Measurements from ENCODE around the gene IRF2.

The IRF2 gene

DNA sequence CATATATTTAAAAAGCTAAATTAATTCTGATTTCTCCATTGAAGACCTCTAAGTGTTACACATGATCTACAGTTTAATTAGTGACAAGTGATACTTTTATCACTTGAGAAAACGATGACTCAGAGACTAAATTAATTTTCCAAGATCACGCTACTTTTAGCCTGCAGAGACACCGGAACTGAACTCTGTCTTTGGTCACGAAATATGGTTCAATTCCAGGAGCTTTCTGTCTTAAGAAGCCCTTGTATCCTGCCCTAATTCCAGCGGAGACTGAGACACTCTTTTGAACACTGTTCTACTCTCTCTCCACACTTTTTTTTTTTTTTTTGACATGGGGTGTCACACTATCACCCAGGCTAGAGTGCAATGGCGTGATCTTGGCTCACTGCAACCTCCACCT lies 63.6 kb downstream of the IRF2 start:
- FAIRE-seq: no peak
- DNase-seq (ENCODE audit: insufficient read length, low spot score): no peak

DNA sequence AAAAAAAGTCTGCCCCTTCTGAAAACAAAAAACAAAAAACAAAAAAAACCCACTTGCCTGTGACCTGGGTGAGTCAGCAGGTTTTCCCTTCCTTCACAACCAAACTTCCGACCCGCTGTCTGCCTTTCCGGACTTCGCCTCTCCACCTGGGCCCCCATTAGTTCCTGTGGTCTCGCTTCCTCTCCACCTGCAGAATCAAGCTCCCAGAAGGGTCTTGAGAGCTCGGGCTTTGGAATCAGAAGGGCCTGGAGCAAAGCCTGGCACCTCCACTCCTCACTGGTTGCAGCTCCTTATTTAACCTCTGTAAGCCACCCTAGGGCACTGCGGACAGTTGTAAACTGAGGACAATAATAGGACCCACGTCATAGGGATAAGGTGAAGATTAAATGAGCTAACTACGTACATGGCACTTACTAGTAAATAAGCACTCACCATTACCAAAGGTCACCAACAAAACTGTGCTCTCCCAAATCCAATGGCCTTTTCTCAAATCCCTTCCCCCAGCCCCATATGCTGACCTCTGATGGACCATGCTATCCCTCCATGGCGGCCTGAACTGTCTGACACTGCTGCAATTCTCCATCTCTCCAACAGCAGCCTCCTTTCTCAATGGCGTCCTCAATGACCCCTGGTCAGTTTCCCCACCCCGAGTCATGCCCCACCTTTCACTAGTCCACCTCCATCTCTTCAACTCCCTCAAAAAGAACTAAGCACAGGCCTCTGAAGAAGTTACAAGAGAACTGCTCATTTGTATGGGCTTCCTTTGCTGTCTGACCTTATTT lies 64.2 kb downstream of the IRF2 start:
- DNase-seq (ENCODE audit: insufficient read length, low spot score): no peak
- FAIRE-seq: peak; percentile 88

DNA sequence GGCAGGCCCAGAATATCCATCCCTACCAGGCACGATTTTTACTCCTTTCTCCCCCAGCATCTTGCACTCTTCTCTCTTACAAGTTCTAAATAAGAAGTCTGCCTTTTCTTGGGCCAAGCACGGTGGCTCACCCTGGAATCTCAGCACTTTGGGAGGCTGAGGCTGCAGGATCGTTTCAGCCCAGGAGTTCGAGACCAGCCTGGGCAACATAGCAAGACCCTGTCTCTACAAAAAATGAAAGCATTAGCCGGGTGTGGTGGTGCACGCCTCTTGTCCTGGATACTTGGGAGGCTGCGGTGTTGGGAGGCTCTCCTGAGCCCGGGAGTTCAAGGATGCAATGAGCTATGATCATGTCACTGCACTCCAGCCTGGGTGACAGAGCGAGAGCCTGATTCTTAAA lies 64.8 kb downstream of the IRF2 start:
- FAIRE-seq (no peak), DNase-seq (ENCODE audit: insufficient read length, low spot score) (no peak)

DNA sequence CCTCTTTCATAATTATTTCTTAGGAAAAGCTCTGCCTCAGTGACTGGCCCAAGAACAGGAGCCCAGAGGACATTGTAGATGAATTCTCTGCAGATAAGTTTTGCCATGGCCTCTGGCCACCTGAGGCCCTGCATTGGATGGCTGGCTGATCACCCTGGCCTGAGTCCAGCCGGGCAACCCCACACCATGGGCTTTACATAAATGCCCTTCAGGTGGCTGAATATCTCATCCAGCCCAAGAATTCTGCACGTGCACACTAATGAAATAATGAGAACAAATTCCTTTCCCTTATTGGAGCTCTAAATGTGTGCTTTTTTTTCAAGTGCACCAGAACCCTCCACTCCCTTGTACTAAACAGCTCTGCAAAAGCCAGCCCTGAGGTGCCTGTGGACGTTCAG lies 65.7 kb downstream of the IRF2 start:
- FAIRE-seq: peak; percentile 68
- no peak for DNase-seq (ENCODE audit: insufficient read length, low spot score)

DNA sequence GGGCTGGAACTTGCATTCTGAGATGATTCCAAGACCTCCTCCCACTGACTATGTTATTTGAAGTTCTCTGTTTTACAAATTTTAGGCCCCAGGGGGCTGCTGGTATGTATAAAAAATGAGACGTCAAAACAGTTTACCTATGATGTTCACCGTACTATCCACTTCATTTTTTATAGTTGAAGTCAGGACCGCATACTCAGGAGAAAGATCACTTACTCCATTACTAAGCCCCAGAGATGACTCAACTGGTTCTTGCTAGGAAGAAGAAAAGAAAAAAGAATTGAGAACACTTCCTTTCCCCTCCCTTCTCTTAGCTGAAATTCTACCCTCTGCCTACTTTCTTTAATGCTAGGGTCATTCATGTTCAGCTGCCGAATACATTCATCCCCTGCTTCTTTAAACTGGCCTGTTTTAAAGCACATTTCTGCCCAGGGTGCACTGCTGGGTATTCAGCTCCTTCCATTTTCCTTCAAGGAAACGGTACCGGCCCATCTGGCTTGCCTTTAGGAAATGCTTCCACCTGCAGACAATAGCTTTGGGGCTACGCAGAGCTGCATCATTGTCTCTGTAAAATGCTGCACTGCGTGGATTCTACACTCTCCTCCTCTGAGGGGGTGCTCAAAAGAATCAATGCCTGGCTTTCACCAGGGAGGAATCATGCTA lies 66.2 kb downstream of the IRF2 start:
- DNase-seq (ENCODE audit: insufficient read length, low spot score) (no peak), FAIRE-seq (no peak)

DNA sequence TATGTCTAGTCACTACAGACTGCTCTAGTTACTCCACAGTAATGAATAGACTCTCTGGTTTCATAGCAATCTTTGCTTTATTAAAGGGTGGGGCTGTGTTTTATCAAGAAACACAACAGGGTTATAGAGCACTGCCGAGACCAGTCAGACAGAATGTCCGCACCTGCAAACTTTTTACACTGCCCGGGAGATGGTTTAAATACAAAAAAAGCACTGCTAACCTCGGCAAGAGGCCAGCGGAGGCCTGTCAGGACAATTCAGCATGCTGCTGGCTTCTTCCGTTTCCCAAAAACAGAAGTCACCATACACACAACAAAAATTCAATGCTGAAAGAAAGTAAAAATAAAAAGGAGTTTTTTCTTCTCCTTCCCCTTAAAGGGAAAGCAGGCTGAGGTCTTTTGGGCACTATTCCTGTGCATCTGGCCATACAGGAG lies 67.4 kb downstream of the IRF2 start:
- no peak for FAIRE-seq
- DNase-seq (ENCODE audit: insufficient read length, low spot score): no peak

DNA sequence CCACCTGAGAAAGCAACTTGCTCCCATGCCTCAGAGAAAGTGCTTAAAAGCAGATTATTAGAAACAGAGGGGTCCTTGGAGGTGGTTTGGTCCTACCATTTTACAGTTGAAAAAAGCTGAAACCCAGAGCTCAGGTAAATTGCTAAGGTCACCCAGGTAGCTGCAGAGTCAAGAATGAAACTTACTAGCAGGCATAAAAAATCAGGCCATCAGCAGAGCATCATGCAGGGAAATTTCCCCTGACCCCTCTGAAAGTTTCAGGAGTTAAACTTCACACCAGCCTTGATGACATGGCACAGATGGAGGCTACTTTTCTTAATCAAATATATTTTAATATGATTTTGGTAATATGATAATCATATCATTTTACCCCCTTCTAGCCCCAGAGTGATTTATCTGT lies 70.3 kb downstream of the IRF2 start:
- DNase-seq (ENCODE audit: insufficient read length, low spot score): no peak
- FAIRE-seq: peak; percentile 23

DNA sequence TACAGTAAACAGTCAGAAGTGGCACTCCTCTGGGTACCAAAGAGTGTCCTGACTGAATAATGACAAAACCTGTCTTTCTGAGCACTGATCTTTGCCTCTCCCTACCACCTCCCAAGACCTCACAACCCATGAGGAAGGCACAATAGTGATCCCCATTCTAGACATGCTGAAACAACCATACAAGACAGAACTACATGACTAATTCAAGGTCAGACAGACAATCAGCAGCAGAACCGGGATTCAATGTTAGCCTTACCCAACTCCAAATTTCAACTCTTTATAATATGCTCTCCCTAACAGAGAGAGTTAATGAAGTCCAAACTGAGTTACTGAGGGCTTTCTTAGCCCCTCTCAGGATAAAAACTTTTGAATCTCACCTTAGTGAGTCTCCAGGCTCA lies 71.0 kb downstream of the IRF2 start:
- peak; percentile 77 for FAIRE-seq
- DNase-seq (ENCODE audit: insufficient read length, low spot score): no peak

DNA sequence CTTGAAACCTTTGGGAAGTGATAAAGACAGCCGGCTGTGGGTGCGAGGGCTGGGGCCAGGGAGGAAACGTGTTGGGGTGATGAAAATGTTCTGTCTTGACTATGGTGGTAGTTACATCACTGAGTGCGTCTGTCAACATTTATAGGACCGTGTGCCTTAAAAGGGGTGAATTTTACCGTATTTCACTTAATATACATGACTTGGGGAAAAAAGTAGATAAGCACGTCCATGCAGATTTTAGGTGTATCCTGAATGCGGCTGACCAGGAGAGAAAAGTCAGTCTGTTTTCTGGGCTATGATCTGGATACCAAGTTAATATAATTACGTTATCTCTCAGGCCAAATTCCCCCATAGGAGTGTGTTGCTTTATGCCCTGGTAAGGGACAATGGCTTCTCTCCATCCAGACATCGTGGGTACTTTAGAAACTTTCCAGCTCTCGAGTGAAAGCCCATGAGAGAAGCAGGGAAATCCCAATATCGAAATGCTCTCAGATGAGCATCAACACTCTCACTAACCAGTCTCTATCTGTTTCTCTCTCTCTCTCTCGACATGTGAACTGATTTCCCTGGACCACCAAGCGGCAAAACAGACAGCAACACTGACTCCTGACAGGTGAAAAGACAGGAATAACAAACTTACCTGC lies 71.5 kb downstream of the IRF2 start:
- FAIRE-seq (no peak), DNase-seq (ENCODE audit: insufficient read length, low spot score) (no peak)

DNA sequence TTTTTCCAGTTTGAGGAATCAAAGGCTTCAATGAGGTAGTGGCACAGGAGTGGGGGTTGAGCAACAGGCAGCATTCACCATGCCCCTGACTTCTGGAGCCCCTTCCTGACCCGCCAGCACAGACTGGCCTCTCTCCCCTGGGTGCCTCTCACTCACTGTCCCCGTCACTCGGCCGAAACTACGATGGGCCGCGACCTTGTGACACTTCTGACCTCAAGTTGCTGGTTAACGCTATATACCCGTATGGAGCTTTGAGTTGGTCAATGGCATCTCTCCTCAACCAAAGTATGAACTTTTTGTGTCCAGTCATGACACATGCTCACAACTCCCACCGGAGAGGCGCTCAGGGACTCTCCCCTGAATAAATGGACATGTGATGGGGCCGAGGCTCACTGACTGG lies 72.1 kb downstream of the IRF2 start:
- no peak for DNase-seq (ENCODE audit: insufficient read length, low spot score)
- FAIRE-seq: no peak

DNA sequence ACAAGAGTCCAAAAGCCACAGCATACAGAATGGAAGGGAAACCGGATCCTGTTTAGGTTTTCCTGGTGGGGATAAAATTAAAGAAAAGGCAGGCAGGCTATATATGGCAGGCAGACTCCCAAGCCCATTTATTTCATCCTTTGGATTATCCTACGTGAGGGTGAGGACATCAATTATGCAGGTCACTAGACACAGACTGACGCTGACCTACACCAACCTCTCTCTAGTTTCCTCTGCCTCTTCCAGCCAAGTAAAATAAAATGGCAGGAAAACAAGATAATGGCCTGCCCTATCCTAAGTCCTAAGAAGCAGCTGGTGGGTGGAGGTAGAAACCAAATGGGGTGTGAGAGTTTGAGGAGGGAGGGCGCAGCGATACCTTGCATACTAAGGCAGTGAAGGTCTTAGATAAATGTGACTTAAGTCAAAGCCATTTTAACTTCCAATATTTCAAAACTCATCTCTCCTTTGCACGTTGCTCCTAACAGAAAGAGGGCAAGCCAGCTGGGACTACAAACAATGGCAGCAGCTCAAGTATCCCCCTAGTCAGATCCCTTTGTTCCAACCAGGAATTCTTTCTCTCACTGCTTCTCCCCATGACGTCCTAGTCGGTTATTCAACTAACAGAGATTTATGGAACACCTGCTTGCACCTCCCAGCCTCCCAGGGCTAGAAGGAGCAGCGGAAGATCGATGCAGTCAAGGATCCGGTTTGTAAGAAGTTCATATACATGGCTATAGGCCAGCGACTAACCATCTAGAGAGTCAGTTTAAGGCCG lies 72.8 kb downstream of the IRF2 start:
- DNase-seq (ENCODE audit: insufficient read length, low spot score): no peak
- FAIRE-seq: no peak

DNA sequence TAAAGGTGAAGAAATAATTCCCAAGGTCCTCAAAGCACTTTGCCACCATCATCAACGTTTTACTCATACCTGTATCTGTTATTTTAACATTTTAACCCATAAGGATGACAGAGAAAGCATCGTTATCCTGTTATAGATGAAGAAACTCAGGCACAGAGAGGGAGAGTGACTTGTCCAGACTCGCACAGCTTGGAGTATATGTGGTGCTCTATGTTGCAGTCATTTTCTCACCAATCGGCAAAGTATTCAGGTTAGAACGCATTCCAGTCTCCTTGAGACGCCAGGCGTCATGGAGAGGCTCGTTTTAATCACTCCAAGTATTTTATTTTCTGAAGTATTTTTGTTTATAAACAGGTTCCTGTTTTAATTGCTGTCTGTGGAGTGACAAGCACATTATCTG lies 73.5 kb downstream of the IRF2 start:
- no peak for FAIRE-seq

DNA sequence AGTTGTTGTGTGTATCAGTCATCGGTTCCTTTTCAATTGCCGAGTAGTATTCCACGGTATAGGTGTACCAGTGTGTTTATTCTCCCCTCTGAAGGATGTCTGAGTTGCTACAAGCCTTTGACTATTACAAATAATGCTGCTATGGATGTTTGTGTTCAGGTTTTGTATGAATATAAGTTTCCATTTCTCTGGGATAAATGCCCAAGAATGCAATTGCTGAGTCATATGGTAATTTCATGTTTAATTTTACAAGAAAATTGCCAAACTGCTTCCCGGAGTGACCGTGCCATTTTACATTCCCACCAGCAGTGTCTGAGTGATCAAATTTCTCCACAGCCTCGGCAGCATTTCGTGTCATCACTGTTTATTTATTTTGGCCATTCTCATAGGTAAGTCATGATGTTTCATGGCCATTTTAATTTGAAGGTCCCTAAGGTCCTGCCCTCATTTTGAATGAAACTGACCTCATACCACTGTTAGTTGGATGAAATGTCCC lies 73.9 kb downstream of the IRF2 start:
- FAIRE-seq: no peak

More for the DNA sequence above, 73.5 kb downstream of the IRF2 start:
- no peak for DNase-seq (ENCODE audit: insufficient read length, low spot score)

DNA sequence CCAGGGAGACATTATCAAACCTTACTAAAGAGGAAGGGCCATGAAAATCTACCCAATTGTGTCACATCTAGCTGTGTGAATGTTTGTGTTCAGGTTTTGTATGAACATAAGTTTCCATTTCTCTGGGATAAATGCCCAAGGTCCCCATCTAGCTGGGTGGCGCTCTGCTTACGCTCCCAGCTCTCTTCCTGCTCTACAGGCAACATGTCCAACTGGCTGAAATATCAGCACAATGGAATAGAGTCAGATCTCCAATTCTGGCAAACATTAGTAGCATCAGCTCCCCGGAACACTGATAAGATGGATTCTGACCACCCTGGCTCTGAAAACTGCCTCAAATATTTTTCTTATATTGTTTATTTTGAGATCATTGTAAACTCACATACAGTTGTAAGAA lies 74.8 kb downstream of the IRF2 start:
- no peak for FAIRE-seq
- DNase-seq (ENCODE audit: insufficient read length, low spot score): no peak

More for the DNA sequence above, 73.9 kb downstream of the IRF2 start:
- no peak for DNase-seq (ENCODE audit: insufficient read length, low spot score)

DNA sequence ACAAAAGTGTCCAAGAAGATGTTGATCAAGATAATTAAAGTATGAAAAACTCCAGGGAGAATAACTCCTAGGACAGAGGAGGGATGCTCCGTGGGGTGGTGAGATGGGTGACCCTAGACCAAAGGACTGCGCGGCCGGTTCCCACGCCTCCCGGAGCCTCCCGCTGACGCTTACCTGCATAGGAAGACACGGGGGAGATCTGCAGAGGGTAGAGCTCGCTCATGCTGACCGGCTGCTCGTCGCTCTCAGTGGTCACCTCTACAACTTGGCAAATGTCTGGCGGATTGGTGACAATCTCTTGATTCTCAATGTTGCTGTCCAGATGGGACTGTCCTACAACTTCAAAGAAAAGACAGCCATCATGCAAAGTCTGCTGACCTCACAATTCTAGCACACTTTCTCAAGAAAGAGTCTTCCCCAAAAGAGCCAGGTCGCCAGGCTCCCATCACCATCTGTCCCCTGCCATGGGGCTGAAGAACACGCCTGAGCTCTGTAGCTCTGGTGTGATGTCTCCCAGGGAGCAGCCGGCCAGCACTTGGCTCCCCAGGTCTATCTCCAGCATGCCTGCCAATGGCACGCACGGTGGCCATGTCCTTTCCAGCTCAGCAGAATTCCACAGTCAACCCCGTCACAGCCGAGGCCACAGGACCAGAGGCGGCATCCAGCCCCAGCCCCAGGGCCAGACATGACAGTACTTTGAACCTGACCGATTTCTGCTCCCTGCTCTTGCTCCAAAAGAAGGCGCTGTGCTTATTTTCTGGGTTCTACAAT lies 75.4 kb downstream of the IRF2 start:
- no peak for FAIRE-seq
- no peak for DNase-seq (ENCODE audit: insufficient read length, low spot score)

DNA sequence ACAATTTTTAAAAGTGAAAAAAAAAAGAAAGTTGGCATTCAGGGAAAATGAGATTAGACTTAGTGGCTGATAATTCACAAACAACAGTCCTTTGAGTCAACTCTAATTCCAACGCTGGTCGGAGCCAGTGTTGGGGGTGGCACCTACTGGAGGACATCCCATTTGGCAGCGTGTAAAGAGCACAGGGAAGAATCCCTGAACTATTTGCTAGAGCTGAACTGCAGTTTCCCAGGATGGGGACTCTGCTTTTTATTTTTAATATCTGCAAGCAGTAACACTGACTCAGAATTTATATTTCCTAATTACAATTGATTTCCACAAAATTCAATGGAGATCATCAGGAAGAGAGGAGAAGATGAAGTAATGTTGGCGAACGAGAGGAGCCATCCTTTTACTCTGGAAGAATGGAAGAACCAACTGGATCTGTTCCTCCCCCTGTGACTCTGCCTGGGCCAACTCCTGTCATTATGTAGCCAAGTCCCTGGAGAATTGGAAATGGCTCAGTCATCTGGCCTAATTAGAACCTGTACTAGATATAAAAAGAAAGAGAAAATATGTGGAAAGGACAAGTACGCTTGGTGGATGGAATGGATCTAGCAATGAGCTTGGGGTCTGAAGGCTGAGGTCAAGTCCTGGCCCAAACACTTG lies 76.7 kb downstream of the IRF2 start:
- DNase-seq (ENCODE audit: insufficient read length, low spot score): no peak
- FAIRE-seq: no peak

DNA sequence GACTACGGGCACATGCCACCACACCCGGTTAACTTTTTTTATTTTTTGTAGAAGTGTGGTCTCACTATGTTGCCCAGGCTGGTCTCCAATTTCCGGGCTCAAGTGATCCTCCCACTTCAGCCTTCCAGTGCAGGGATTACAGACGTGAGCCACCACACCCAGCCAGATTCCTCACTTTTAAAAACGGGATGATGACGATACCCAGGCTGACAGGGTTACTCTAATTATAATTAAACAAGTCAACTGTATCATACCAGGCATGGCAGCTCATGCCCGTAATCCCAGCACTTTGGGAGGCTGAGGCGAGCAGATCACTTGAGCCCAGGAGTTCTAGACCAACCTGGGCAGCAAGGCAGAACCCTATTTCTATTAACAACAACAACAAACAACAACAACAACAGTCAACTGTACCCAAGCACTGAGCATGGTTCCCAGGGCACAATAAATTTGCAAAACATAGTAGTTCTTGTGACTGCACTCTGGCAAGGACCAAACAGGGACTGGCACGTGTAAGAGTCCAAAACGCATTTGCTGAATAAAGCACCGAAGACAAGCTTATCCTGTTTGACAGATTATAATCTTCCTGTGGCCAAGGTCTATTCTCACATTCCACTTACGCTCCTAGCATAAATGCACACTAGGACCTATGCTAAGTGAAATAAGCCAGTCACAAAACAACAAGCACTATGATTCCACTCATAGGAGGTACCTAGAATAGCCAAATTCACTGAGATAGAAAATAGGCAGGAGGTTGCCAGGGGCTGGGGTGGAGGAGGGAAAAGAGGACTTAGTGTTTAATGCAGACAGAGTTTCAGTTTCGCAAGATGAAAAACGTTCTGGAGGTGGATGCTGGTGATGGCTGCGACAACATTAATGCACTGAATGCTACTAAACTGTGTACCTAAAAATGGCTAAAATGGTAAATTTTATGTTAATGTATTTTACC lies 77.5 kb downstream of the IRF2 start:
- DNase-seq (ENCODE audit: insufficient read length, low spot score) (no peak), FAIRE-seq (peak; percentile 97)

DNA sequence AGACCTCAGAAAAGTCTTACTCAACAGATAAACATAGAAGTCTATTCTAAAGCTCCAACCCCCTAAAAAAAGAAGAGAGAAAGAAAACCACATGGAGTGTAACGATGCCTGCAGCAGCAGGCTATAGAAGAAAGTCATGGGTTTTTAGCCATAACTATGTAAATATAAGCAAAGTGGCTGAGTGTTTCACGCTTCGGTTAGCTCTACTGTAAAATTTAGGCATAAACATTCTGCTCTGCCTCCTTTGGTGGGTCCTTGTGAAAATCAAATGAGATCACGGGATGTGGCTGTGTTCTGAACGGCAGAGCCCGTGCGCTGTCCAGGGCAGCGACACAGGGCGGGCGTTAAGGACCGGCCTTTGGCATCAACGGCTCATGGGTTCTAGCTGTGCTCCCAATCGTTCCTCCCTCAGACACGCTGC lies 78.4 kb downstream of the IRF2 start:
- FAIRE-seq: peak; percentile 95
- DNase-seq (ENCODE audit: insufficient read length, low spot score): no peak

Measured in GM19239 (cell line).